CD4-positive, alpha-beta T cell treated with Interferon gamma for 1 hour (primary cell): ENCODE measurements around the gene OLFML2A.
A peak's percentile ranks its signal among the peaks of the same experiment; 100 is the strongest.

Source experiments
- DNase-seq: peaks from one replicate; pipeline ENCODE4 v3.0.0-alpha.2; 2020

The OLFML2A gene

GRCh38 chr9:124800306-124801259 lies 23.6 kb downstream of the OLFML2A start:
- peak; percentile 59 for DNase-seq

GRCh38 chr9:124801356-124801755 lies 24.4 kb downstream of the OLFML2A start:
- no peak for DNase-seq

- no peak for DNase-seq
Observed at GRCh38 chr9:124802426-124802825, 25.5 kb downstream of the OLFML2A start.

- DNase-seq = no peak
Observed at GRCh38 chr9:124803911-124804310, 27.0 kb downstream of the OLFML2A start.

GRCh38 chr9:124805186-124805585 lies 28.3 kb downstream of the OLFML2A start:
- no peak for DNase-seq

- DNase-seq = no peak
Observed at GRCh38 chr9:124808246-124808956, 31.5 kb downstream of the OLFML2A start.

- DNase-seq = no peak
Observed at GRCh38 chr9:124809211-124809610, 32.3 kb downstream of the OLFML2A start.

GRCh38 chr9:124809741-124810500 lies 33.0 kb downstream of the OLFML2A start:
- DNase-seq = no peak

- DNase-seq = no peak
Observed at GRCh38 chr9:124810663-124811355, 33.9 kb downstream of the OLFML2A start.

- no peak for DNase-seq
Observed at GRCh38 chr9:124812441-124812876, 35.5 kb downstream of the OLFML2A start.

GRCh38 chr9:124813041-124813440 lies 36.1 kb downstream of the OLFML2A start:
- DNase-seq = no peak

GRCh38 chr9:124813501-124814163 lies 36.7 kb downstream of the OLFML2A start:
- DNase-seq = no peak

GRCh38 chr9:124814164-124814535 lies 37.2 kb downstream of the OLFML2A start:
- no peak for DNase-seq

- DNase-seq = no peak
Observed at GRCh38 chr9:124815601-124816000, 38.7 kb downstream of the OLFML2A start.

- DNase-seq = no peak
Observed at GRCh38 chr9:124818431-124819281, 41.7 kb downstream of the OLFML2A start.

- DNase-seq = no peak
Observed at GRCh38 chr9:124820698-124821623, 44.0 kb downstream of the OLFML2A start.

- DNase-seq = no peak
Observed at GRCh38 chr9:124828489-124829333, 51.8 kb downstream of the OLFML2A start.

- no peak for DNase-seq
Observed at GRCh38 chr9:124829334-124829669, 52.4 kb downstream of the OLFML2A start.

GRCh38 chr9:124830593-124830992 lies 53.7 kb downstream of the OLFML2A start:
- no peak for DNase-seq
